Testis (tissue), 3 donors: ENCODE results near the gene AFAP1L2. TPM values are rescaled to one million over a fixed set of nuclear protein-coding genes. Genes with fewer than 3 reads are reported as not detected.

Experiments used
- DNase-seq: peaks from one replicate; pipeline ENCODE4 v3.0.0-alpha.2; 2019
- H3K27ac ChIP-seq, 2 donors: fragments of 200-600 bp; sonication (generic); one replicate each; pipeline ENCODE4 v1.5.1; 2019
- H3K27me3 ChIP-seq: fragments of 200-600 bp; sonication (generic); one replicate; pipeline ENCODE4 v1.5.1; 2019
- H3K36me3 ChIP-seq: fragments of 200-600 bp; sonication (generic); one replicate; pipeline ENCODE4 v1.5.1; 2017; ENCODE audit warnings: low read depth; ENCODE audit errors: missing control alignments
- H3K4me1 ChIP-seq: fragments of 200-600 bp; sonication (generic); one replicate; pipeline ENCODE4 v1.5.1; 2019
- H3K4me3 ChIP-seq, 2 donors: fragments of 200-600 bp; sonication (generic); one replicate each; pipeline ENCODE4 v1.5.1; 2017 to 2019
- H3K9me3 ChIP-seq: fragments of 200-600 bp; sonication (generic); one replicate; pipeline ENCODE4 v1.5.1; 2017
- POLR2A ChIP-seq: fragments of 450-650 bp; IDR thresholded peaks from one replicate; pipeline ENCODE4 v1.6.1; 2017; ENCODE audit warnings: antibody characterized with exemption, mild to moderate bottlenecking, moderate library complexity
- WGBS, 2 donors: methylation state at CpG; one replicate each; pipeline ENCODE4 v1.1.5; 2018; 5-methylcytosine and 5-hydroxymethylcytosine counted together
- intact Hi-C: fragments of 100-400 bp; cut with DNase I; formaldehyde crosslinking; loops from one replicate; pipeline ENCODE4 v1.15.1; 2023; ENCODE audit warnings: low total_unique reads
- polyA plus RNA-seq: library from polyadenylated mRNA; stranded (reverse); fragments of 350-450 nt; fragmentation: Illumina TruSeq; extraction: RNeasy Lipid Tissue Mini Kit (QIAGEN cat#74804); gene quantifications from one replicate; pipeline ENCODE4 v1.2.3, GENCODE V29; 2014; ENCODE audit warnings: low read depth, low replicate concordance; ENCODE audit not compliant: insufficient read depth
- total RNA-seq, 2 donors: library from RNA; depleted of rRNA; stranded (reverse); fragments of >200 nt; gene quantifications; one replicate each; pipeline ENCODE4 v1.2.3, GENCODE V29; 2016
- TF ChIP-seq, protein P1 (sequence below), 3 experiments: fragments of 450-650 bp in 2 of 3; fragments of 200-600 bp in 1 of 3; sonication (generic) in 1 of 3; IDR thresholded peaks; one replicate each; pipeline ENCODE4 v1.5.1; 2016 to 2019; ENCODE audit warnings: antibody characterized with exemption in 3 of 3, mild to moderate bottlenecking in 2 of 3, moderate library complexity in 1 of 3

Gene AFAP1L2
- total and polyA plus RNA-seq, 3 donors from 2014 or later, result 4.0 to 7.4 (median 6.9) TPM

DNA sequence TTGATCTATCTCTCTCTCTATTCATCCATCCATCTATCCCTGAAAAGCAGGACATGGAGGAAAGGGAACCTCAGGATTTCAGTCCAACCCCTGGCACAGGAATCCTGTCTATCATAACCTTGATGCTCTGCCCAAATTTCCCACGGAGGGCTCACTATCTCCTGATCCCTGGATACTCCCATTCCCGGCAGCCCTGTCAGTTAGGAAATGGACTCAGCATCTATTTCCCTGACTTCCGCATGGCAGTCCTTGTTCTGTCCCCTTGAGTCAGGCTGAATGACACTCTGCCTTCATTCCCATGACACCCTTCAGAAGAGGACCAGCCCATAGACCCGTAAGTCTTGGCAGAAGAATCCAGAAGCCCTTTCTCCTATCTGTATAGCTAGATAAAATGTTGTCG is 87.6 kb downstream of the AFAP1L2 start:
- Histone ChIP-seq H3K9me3 (no peaks in the 10 kb centered on the region), H3K4me1 (no peaks in the 10 kb centered on the region), H3K27ac (no peak overlapping the region), H3K4me3 (no peak overlapping the region), H3K36me3 (no peaks in the 10 kb centered on the region), H3K27me3 (no peaks in the 10 kb centered on the region)
- intact Hi-C loops, result no loop called here
- TF ChIP-seq POLR2A, result no peak
- TF ChIP-seq, protein P1, sequence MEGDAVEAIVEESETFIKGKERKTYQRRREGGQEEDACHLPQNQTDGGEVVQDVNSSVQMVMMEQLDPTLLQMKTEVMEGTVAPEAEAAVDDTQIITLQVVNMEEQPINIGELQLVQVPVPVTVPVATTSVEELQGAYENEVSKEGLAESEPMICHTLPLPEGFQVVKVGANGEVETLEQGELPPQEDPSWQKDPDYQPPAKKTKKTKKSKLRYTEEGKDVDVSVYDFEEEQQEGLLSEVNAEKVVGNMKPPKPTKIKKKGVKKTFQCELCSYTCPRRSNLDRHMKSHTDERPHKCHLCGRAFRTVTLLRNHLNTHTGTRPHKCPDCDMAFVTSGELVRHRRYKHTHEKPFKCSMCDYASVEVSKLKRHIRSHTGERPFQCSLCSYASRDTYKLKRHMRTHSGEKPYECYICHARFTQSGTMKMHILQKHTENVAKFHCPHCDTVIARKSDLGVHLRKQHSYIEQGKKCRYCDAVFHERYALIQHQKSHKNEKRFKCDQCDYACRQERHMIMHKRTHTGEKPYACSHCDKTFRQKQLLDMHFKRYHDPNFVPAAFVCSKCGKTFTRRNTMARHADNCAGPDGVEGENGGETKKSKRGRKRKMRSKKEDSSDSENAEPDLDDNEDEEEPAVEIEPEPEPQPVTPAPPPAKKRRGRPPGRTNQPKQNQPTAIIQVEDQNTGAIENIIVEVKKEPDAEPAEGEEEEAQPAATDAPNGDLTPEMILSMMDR (IDR thresholded peaks at IDR 0.05), result no peak
- WGBS, 2 donors, result 62 to 67% methylated on average over 4 to 5 of the region's 5 CpGs
- no peak for DNase-seq

DNA sequence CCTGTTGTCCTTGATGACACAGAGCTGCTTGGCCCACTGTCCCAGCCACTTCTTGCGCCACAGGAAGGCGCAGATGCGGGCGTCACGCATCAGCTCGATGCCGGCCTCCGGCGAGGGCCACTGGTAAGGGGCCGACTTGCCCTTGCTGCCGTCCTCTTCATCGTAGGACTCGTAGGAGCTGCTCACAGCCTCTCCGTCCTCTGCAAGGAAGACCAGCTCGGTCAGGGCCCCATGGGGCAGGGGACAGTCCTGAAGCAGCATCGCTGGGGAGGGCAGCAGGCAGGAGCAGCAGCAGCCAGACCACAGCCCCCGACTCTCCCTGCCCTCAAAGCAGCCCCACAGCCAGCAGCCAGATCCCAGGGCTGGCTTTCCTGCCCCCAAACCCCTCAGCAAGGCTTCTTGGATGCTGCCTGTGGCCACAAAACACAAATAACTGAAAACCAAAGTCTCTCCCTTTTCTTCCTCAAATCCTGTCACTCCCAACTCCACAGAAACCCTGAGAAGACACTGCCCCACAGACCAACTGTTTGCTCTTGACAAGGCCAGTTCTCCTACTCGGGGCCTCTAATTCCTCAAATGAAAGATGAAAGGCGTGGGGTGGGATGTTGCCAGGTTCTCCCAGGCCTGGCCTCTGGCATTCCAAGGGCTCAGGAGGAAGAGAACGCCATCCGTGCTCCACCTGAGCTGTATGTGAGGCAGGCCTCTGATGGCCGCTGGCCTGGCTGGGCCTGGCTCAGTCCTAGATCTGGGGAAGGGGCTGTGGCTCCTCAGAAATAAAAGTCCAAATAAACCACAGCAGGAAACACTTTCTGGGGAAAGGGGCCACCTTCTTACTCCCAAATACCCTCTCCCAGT is 88.5 kb downstream of the AFAP1L2 start:
- Histone ChIP-seq H3K36me3 (no peaks in the 10 kb centered on the region), H3K27me3 (no peaks in the 10 kb centered on the region), H3K27ac (no peak overlapping the region), H3K4me3 (no peak overlapping the region), H3K9me3 (no peaks in the 10 kb centered on the region), H3K4me1 (no peaks in the 10 kb centered on the region)
- no peak for TF ChIP-seq POLR2A
- TF ChIP-seq, protein P1 (IDR thresholded peaks at IDR 0.05), result no peak
- 88 to 93% methylated on average over 8 to 22 of the region's 22 CpGs for WGBS, 2 donors
- intact Hi-C loops, result no loop called here
- no peak for DNase-seq

DNA sequence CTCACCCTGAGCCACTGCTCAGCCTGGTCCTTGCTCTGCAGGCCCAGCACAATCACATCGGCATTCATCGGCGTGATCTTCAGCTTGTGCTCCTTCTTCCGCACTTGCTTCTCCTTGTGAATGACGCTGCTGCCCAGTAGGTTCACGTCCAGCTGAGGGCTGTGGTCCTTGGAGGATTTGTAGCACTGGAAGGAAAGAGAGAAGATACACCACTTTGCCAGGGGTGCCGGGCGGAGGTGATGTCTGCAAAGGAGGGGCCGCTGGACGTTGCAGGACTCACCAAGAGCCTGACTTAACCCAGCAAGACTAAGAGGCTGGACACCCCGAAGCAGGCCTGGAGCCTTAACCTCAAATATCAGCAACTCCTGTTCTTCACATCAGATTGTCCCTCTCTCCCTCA is 90.4 kb downstream of the AFAP1L2 start:
- H3K27me3 ChIP-seq, result no peaks in the 10 kb centered on the region
- TF ChIP-seq, protein P1 (IDR thresholded peaks at IDR 0.05), result no peak
- TF ChIP-seq POLR2A, result no peak
- no peaks in the 10 kb centered on the region for H3K9me3 ChIP-seq
- no peak overlapping the region for H3K4me3 ChIP-seq
- H3K36me3 ChIP-seq, result no peaks in the 10 kb centered on the region
- intact Hi-C loops, result no loop called here
- H3K27ac ChIP-seq, result no peak overlapping the region
- DNase-seq, result no peak
- WGBS, 2 donors, result 81 to 86% methylated on average over 11 of the region's 11 CpGs
- H3K4me1 ChIP-seq, result no peaks in the 10 kb centered on the region

DNA sequence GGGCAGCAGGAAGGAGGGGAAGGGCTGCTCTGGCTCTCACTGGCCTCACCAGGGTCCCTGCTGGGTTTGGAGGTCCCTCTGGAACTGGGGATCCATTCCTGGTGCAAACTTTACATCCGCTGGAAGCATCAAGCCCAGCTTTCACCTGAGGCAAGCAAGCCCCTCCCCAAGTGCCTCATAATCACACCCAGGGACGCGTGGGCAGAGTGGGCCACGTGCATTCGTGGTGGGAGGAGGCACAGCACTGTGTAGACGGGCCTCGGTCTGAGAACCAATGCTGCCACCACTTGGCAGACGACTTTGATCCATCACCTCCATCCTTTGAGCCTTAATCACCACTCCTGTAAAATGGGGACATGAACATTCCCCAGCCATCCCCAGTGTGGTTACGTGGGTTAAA is 91.2 kb downstream of the AFAP1L2 start:
- TF ChIP-seq, protein P1 (IDR thresholded peaks at IDR 0.05), result no peak
- TF ChIP-seq POLR2A, result no peak
- H3K36me3 ChIP-seq, result no peaks in the 10 kb centered on the region
- H3K4me3 ChIP-seq, result no peak overlapping the region
- DNase-seq, result no peak
- H3K9me3 ChIP-seq, result no peaks in the 10 kb centered on the region
- H3K27ac ChIP-seq, result no peak overlapping the region
- H3K27me3 ChIP-seq, result no peaks in the 10 kb centered on the region
- H3K4me1 ChIP-seq, result peaks cover 2% of the 10 kb centered on the region
- 91 to 94% methylated on average over 9 of the region's 9 CpGs for WGBS, 2 donors
- intact Hi-C loops, result no loop called here
